GM19324 (cell line): ENCODE data around the gene TENM3.

Experiments used
- ATAC-seq: cut with Tn5 transposase; IDR thresholded peaks from one replicate; pipeline ENCODE4 v1.9.1; 2021; ENCODE audit warnings: mild to moderate bottlenecking, moderate library complexity; ENCODE audit not compliant: unreplicated experiment, low FRiP score

Gene TENM3

GRCh38 chr4:182278729-182279128 is 35.5 kb downstream of the TENM3 start:
- ATAC-seq = no peak

- no peak for ATAC-seq
Measured at GRCh38 chr4:182280436-182281111, 37.4 kb downstream of the TENM3 start.

GRCh38 chr4:182286035-182286434 is 42.8 kb downstream of the TENM3 start:
- ATAC-seq = no peak

GRCh38 chr4:182286931-182287330 is 43.7 kb downstream of the TENM3 start:
- no peak for ATAC-seq

GRCh38 chr4:182288534-182288933 is 45.3 kb downstream of the TENM3 start:
- no peak for ATAC-seq

GRCh38 chr4:182289809-182290208 is 46.6 kb downstream of the TENM3 start:
- ATAC-seq = no peak

GRCh38 chr4:182291175-182291574 is 48.0 kb downstream of the TENM3 start:
- no peak for ATAC-seq

- ATAC-seq = no peak
Measured at GRCh38 chr4:182291597-182292270, 48.5 kb downstream of the TENM3 start.

GRCh38 chr4:182292612-182293011 is 49.4 kb downstream of the TENM3 start:
- no peak for ATAC-seq

- ATAC-seq = no peak
Measured at GRCh38 chr4:182293691-182294255, 50.6 kb downstream of the TENM3 start.

- no peak for ATAC-seq
Measured at GRCh38 chr4:182294451-182294850, 51.2 kb downstream of the TENM3 start.

- no peak for ATAC-seq
Measured at GRCh38 chr4:182297659-182298058, 54.5 kb downstream of the TENM3 start.

GRCh38 chr4:182301736-182302135 is 58.5 kb downstream of the TENM3 start:
- no peak for ATAC-seq

- ATAC-seq = no peak
Measured at GRCh38 chr4:182303847-182304246, 60.6 kb downstream of the TENM3 start.

- no peak for ATAC-seq
Measured at GRCh38 chr4:182306792-182307507, 63.7 kb downstream of the TENM3 start.

- ATAC-seq = no peak
Measured at GRCh38 chr4:182307746-182308145, 64.5 kb downstream of the TENM3 start.

- no peak for ATAC-seq
Measured at GRCh38 chr4:182309877-182310276, 66.7 kb downstream of the TENM3 start.

GRCh38 chr4:182310316-182310715 is 67.1 kb downstream of the TENM3 start:
- ATAC-seq = no peak

GRCh38 chr4:182310962-182311361 is 67.8 kb downstream of the TENM3 start:
- ATAC-seq = no peak

- no peak for ATAC-seq
Measured at GRCh38 chr4:182314537-182314936, 71.3 kb downstream of the TENM3 start.

GRCh38 chr4:182318256-182318655 is 75.1 kb downstream of the TENM3 start:
- no peak for ATAC-seq
